Islet precursor cell (in vitro differentiated cells): ENCODE measurements around the gene RCL1.
A peak's percentile ranks its signal among the peaks of the same experiment; 100 is the strongest.

Experiments used
- DNase-seq: peaks from one replicate; pipeline ENCODE4 v3.0.0-alpha.2; 2018

The RCL1 gene

GRCh38 chr9:4814913-4815312 is 22.2 kb downstream of the RCL1 start:
- no peak for DNase-seq

- no peak for DNase-seq
Observed at GRCh38 chr9:4815381-4815956, 22.7 kb downstream of the RCL1 start.

- DNase-seq, result no peak
Observed at GRCh38 chr9:4820168-4820567, 27.4 kb downstream of the RCL1 start.

- DNase-seq, result no peak
Observed at GRCh38 chr9:4821133-4821532, 28.4 kb downstream of the RCL1 start.

GRCh38 chr9:4822057-4822456 is 29.3 kb downstream of the RCL1 start:
- no peak for DNase-seq

GRCh38 chr9:4826417-4827166 is 33.8 kb downstream of the RCL1 start:
- DNase-seq, result no peak

GRCh38 chr9:4827224-4827623 is 34.5 kb downstream of the RCL1 start:
- DNase-seq, result no peak

GRCh38 chr9:4828761-4829160 is 36.0 kb downstream of the RCL1 start:
- no peak for DNase-seq

- DNase-seq, result no peak
Observed at GRCh38 chr9:4829969-4830368, 37.2 kb downstream of the RCL1 start.

- no peak for DNase-seq
Observed at GRCh38 chr9:4830699-4831098, 38.0 kb downstream of the RCL1 start.

- no peak for DNase-seq
Observed at GRCh38 chr9:4831119-4831518, 38.4 kb downstream of the RCL1 start.

- DNase-seq, result no peak
Observed at GRCh38 chr9:4831944-4832343, 39.2 kb downstream of the RCL1 start.

GRCh38 chr9:4832786-4833579 is 40.2 kb downstream of the RCL1 start:
- DNase-seq, result peak; percentile 64

- DNase-seq, result no peak
Observed at GRCh38 chr9:4833781-4834560, 41.2 kb downstream of the RCL1 start.

- no peak for DNase-seq
Observed at GRCh38 chr9:4836676-4837075, 43.9 kb downstream of the RCL1 start.

- DNase-seq, result no peak
Observed at GRCh38 chr9:4837261-4838188, 44.8 kb downstream of the RCL1 start.

- no peak for DNase-seq
Observed at GRCh38 chr9:4838189-4838546, 45.4 kb downstream of the RCL1 start.

- no peak for DNase-seq
Observed at GRCh38 chr9:4839470-4839912, 46.7 kb downstream of the RCL1 start.

GRCh38 chr9:4840018-4840417 is 47.3 kb downstream of the RCL1 start:
- no peak for DNase-seq

GRCh38 chr9:4842213-4842612 is 49.5 kb downstream of the RCL1 start:
- DNase-seq, result no peak

- no peak for DNase-seq
Observed at GRCh38 chr9:4842734-4843133, 50.0 kb downstream of the RCL1 start.
